Epithelial cell of esophagus (primary cell): ENCODE results near the gene KCNIP1.

ENCODE experiments used
- DNase-seq: peaks from one replicate; pipeline ENCODE4 v3.0.0; 2010; ENCODE audit warnings: low read depth
- H3K4me3 ChIP-seq: 2 replicates; pipeline ENCODE4 v1.5.1; 2011; ENCODE audit warnings: mild to moderate bottlenecking, low read length, control low read depth
- CTCF ChIP-seq: IDR thresholded peaks from 2 replicates; pipeline ENCODE4 v1.5.1; 2011; ENCODE audit warnings: low read depth, mild to moderate bottlenecking, low read length, control low read depth, inconsistent platforms; ENCODE audit not compliant: insufficient read depth; ENCODE audit errors: missing control alignments

KCNIP1 gene

GRCh38 chr5:170773024-170773985 lies 269.5 kb downstream of the KCNIP1 start:
- no peak for DNase-seq
- TF ChIP-seq CTCF: no peak

DNA sequence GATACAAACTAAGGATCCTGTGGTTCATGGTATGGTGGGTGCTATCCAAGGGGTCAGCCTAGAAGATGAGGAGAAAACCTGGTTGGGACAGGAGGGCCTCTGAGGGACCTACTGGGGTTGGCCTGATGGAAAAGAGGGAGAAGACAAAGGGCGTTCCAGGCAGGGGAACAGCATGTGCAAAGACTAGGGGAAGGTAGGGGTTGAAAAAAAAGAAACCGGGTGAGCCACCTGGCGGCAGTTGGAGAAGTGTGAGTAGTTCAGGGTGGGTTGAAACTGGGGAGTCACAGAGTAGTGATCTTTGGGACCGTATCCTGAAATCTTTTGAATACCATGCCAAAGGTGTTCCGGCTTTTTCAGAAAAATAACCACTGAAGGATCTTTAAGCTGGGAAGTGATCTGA lies 271.0 kb downstream of the KCNIP1 start:
- TF ChIP-seq CTCF: no peak
- DNase-seq: no peak
- no peak overlapping the region for H3K4me3 ChIP-seq

More at GRCh38 chr5:170773024-170773985, 269.5 kb downstream of the KCNIP1 start:
- no peak overlapping the region for H3K4me3 ChIP-seq

DNA sequence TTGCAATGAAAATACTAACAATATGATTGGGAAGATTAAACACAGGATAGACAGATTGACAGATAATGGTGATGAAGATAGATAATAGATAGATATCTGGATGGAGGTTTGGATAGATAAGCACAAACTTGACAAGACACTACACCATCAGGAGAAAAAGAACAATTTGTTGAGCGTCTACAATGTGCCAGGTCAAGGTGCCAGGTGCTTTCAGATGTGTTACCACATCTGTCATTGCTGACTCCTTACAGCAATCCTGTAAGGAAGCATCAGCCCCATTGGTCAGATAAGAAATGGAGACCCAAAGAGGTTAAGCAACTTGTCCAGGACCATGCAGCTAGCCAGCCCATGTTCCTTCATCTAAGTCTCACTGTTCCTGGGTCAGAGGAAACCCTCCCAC lies 278.1 kb downstream of the KCNIP1 start:
- TF ChIP-seq CTCF: no peak
- no peak overlapping the region for H3K4me3 ChIP-seq
- DNase-seq: no peak

DNA sequence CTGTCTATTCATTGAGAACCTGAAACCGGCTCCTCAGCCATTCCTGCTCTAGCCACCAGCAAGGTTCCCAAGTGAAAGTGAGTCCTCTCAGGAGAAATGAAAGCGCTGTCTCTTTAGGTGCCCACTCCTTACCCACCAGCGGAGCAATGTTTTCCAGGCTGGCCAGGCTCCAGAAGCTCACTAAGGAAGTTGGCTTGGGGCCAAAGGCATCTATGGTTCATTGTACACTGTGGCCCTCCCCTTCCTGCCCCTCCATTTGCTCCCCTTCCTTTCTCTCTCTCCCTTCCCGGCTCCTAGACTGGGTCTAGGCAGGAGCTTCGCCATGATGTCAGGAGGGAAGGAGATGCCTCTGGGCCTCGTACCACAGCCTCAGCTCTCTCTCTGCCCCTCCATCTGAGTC lies 278.6 kb downstream of the KCNIP1 start:
- peak; percentile 5 for DNase-seq
- TF ChIP-seq CTCF: no peak

DNA sequence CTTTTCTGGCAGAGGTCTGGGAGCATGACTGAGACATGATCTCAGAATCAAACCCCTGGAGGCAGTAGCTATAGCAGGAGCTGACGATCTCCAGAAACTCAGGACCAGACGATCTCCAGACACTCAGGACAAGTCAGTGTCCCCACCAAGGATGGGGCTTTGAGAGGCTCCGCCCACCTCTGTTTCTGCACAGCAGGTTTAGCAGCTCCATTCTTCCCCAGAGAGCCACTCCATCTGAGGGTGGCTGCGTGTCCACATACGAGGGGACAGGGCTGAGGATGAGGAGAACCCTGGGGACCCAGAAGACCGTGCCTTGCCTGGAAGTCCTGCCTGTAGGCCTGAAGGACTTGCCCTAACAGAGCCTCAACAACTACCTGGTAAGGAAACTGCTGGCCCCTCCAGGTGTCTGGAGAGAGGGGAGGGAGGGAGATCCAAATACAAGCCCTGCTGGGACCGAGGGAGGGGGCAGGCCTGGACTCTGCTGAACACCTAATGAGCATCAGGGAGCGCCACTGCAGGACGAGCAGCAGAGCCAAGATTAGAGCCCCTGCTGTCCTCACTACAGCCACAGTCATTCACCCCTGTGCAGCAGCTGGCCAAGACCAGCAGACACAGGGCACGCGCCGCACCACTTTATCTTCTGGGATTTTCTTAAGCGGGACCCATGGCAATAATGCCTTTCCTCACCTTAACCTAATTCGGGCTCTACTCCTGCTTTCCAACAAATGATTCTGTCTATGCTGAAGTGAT lies 279.9 kb downstream of the KCNIP1 start, which contains the start of gene GABRP:
TSS of gene GABRP (plus strand) at position 228 of the 750 bp plus-strand sequence. CDS start 4,891 bp downstream, outside the sequence.
- TF ChIP-seq CTCF: no peak
- DNase-seq: no peak

More for the DNA sequence above, 278.6 kb downstream of the KCNIP1 start:
- no peak overlapping the region for H3K4me3 ChIP-seq

DNA sequence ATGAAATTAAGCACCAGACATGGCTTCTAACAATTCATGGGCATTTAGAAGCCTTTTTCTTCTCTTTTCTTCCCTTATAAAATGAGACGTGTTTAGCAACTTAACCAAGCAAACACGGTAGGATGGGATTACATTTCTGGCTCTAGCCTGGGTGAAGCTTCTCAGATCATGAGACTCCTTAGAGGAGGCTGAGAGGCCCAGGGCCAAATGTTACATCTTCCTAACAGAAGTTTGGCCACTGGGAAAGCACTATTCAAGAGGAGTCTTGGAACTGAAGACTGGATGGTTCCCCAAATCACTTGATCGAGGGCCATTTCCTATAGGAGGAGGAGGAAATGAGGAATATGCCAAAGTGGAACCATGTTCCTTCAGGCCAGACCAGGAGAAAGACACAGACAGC lies 281.6 kb downstream of the KCNIP1 start:
- DNase-seq: no peak
- TF ChIP-seq CTCF: no peak
- no peak overlapping the region for H3K4me3 ChIP-seq

More for the DNA sequence above, 279.9 kb downstream of the KCNIP1 start, which contains the start of gene GABRP:
- no peak within 1 kb of the TSS for H3K4me3 ChIP-seq
